ENCODE measurements around the gene WDFY4. TPM values are rescaled to one million over a fixed set of nuclear protein-coding genes. Genes with fewer than 3 reads are reported as not detected.

The WDFY4 gene
- total and polyA plus RNA-seq, 2 donors (not counting 3 experiments of a cell fraction or from before 2014, with no cell fraction given): 10.1 to 10.2 TPM

GRCh38 chr10:48820699-48821098, 136.0 kb downstream of the WDFY4 start:
- Histone ChIP-seq H3K27me3 (ENCODE audit: control insufficient read depth in 2 of 2, insufficient read depth in 2 of 2, low read length in 2 of 2) (no peaks in the 10 kb centered on the region), H4K20me1 (replicated peaks; ENCODE audit: control insufficient read depth, extremely low read depth, insufficient read depth, low read length) (no peaks in the 10 kb centered on the region), H3K79me2 (ENCODE audit: control insufficient read depth, insufficient read depth, low read length) (no peaks in the 10 kb centered on the region), H3K9ac (replicated peaks; ENCODE audit: extremely low read depth, insufficient read depth, low read length) (no peak overlapping the region), H3K4me2 (ENCODE audit: insufficient read depth, low read length) (no peak overlapping the region), H3K9me1 (replicated peaks; ENCODE audit: control insufficient read depth, extremely low read depth, insufficient read depth, low read length) (no peaks in the 10 kb centered on the region), H3K4me1 (ENCODE audit: control insufficient read depth, extremely low read depth, insufficient read depth, low read length) (no peaks in the 10 kb centered on the region), H2AFZ (ENCODE audit: low read depth, low read length) (no peak overlapping the region), H3K36me3 (ENCODE audit: control insufficient read depth in 2 of 2, extremely low read depth in 1 of 2, insufficient read depth in 2 of 2, low read length in 2 of 2) (no peaks in the 10 kb centered on the region), H3K27ac (ENCODE audit: insufficient read depth, low read depth, low read length) (no peak overlapping the region), H3K9me3 (replicated peaks; ENCODE audit: control insufficient read depth, insufficient read depth, low read length) (no peaks in the 10 kb centered on the region), H3K4me3 (replicated peaks in 1 of 3; ENCODE audit: insufficient read depth in 1 of 3, low read depth in 1 of 3, low read length in 3 of 3) (no peak overlapping the region)
- DNase-seq (ENCODE audit: low read depth, low spot score): no peak
- dilution Hi-C loops (cut with MboI; ENCODE audit: extremely low pct_ligation_motif_present, low sequenced_read_pairs) (no loop called here), intact Hi-C loops (cut with micrococcal nuclease) (no loop called here)
- no peak for TF ChIP-seq POLR2A (IDR thresholded peaks at IDR 0.05; ENCODE audit: low read depth, low read length)
- no peak for TF ChIP-seq FOS (IDR thresholded peaks at IDR 0.05; ENCODE audit: borderline replicate concordance, insufficient read depth, low read length)
- TF ChIP-seq GATA2 (IDR thresholded peaks at IDR 0.05; ENCODE audit: insufficient read depth, insufficient read length, low read depth, low read length): no peak
- TF ChIP-seq MYC (IDR thresholded peaks at IDR 0.05; ENCODE audit: low read depth, low read length): no peak
- no peak for TF ChIP-seq EZH2 (IDR thresholded peaks at IDR 0.05; ENCODE audit: borderline replicate concordance, low read depth, low read length, severe bottlenecking)
- no peak for TF ChIP-seq JUN (IDR thresholded peaks at IDR 0.05; ENCODE audit: borderline replicate concordance, insufficient read depth, insufficient read length, low read depth)
- TF ChIP-seq POLR2AphosphoS5 (IDR thresholded peaks at IDR 0.05; ENCODE audit: insufficient read depth, low read depth, low read length): no peak
- TF ChIP-seq CTCF (IDR thresholded peaks at IDR 0.05; ENCODE audit: extremely low read depth in 1 of 2, insufficient read depth in 1 of 2, low read depth in 1 of 2, low read length in 2 of 2): no peak
- no peak for TF ChIP-seq MAX (IDR thresholded peaks at IDR 0.05; ENCODE audit: insufficient read depth, insufficient read length)
- FAIRE-seq: no peak
- ChIA-PET POLR2A (no interaction called here), CTCF (interaction anchor here (1.3 kb wide), 1 partner anchor 9 kb away, joined by 3 read pairs; no protein-coding TSS in a partner anchor)
- no TSS peak for BruUV-seq (replicated peaks)
